T-cell (primary cell): ENCODE measurements around the gene HIP1. TPM values are rescaled to one million over a fixed set of nuclear protein-coding genes. Genes with fewer than 3 reads are reported as not detected.
"Not testable (repeated sequence)": the region's sequence is repeated elsewhere in the genome, so short reads cannot be mapped to it uniquely, and the experiment has no call there.

Source experiments
- ATAC-seq, 4 experiments: fragments of 200-7000 bp in 3 of 4; fragments of 150-1000 bp in 1 of 4; cut with Tn5 transposase; replicated peaks in 1 of 4; 1 replicate in 3 of 4; 2 replicates in 1 of 4; pipeline ENCODE4 v1.10.0; 2021; ENCODE audit warnings: moderate library complexity in 3 of 4, mild to moderate bottlenecking in 2 of 4, moderate number of reproducible peaks in 1 of 4
- CTCF ChIA-PET, 2 donors: fragments of 300-600 bp; sonication (Branson Sonifier 250); formaldehyde crosslinking; loops; one replicate each; lab custom pipeline; 2022; ENCODE audit warnings: antibody characterized with exemption in 2 of 2; lab: Charles Lee
- POLR2A ChIA-PET, 2 donors: fragments of 300-600 bp; sonication (Branson Sonifier 250); formaldehyde crosslinking; loops; one replicate each; lab custom pipeline; 2022; ENCODE audit warnings: antibody characterized with exemption in 2 of 2; lab: Charles Lee
- DNase-seq, 35 experiments: peaks; one replicate each; pipeline versions ENCODE4 v3.0.0 to v3.0.0-alpha.2; 2013 to 2023
- H3K27ac ChIP-seq: one replicate; pipeline ENCODE4 v1.5.1; 2013; ENCODE audit warnings: low read length
- H3K27me3 ChIP-seq, 2 experiments: replicated peaks in 1 of 2; 1 replicate in 1 of 2; 2 replicates in 1 of 2; pipeline versions ENCODE4 v1.6.1 to v1.7.0; 2013; ENCODE audit warnings: low read length in 1 of 2, mixed read lengths in 1 of 2; ENCODE audit not compliant: control insufficient read depth in 2 of 2, insufficient read depth in 2 of 2; ENCODE audit errors: extremely low read depth in 1 of 2
- H3K36me3 ChIP-seq, 2 donors: 1 replicate in 1 of 2; 2 replicates in 1 of 2; pipeline versions ENCODE4 v1.6.1 to v1.7.0; 2013; ENCODE audit warnings: low read length in 1 of 2; ENCODE audit not compliant: control insufficient read depth in 2 of 2, insufficient read depth in 1 of 2; ENCODE audit errors: extremely low read depth in 1 of 2
- H3K4me1 ChIP-seq, 2 experiments: 1 replicate in 1 of 2; 2 replicates in 1 of 2; pipeline versions ENCODE4 v1.6.1 to v1.7.0; 2013; ENCODE audit warnings: low read length in 2 of 2, mixed read lengths in 1 of 2; ENCODE audit not compliant: insufficient read depth in 2 of 2, control insufficient read depth in 1 of 2; ENCODE audit errors: extremely low read depth in 1 of 2
- H3K4me3 ChIP-seq, 2 donors: 1 replicate in 1 of 2; 2 replicates in 1 of 2; pipeline versions ENCODE4 v1.5.1 to v1.7.0; 2013; ENCODE audit warnings: mild to moderate bottlenecking in 2 of 2, low read length in 1 of 2, moderate library complexity in 1 of 2; ENCODE audit not compliant: control insufficient read depth in 1 of 2; ENCODE audit errors: extremely low read depth in 1 of 2
- H3K9me3 ChIP-seq: 2 replicates; pipeline ENCODE4 v1.7.0; 2013
- H3K27ac Mint-ChIP-seq, 2 donors: one replicate each; pipeline ENCODE4 v1.8.0; 2020 to 2021; ENCODE audit warnings: mild to moderate bottlenecking in 2 of 2, mixed read lengths in 2 of 2
- H3K27me3 Mint-ChIP-seq, 2 donors: one replicate each; pipeline ENCODE4 v1.8.0; 2021 to 2022; ENCODE audit warnings: mixed read lengths in 2 of 2
- H3K36me3 Mint-ChIP-seq: one replicate; pipeline ENCODE4 v1.8.0; 2021; ENCODE audit warnings: mixed read lengths
- H3K4me1 Mint-ChIP-seq, 3 donors: one replicate each; pipeline ENCODE4 v1.8.0; 2020 to 2022; ENCODE audit warnings: mixed read lengths in 3 of 3, mild to moderate bottlenecking in 1 of 3
- H3K4me3 Mint-ChIP-seq, 3 donors: one replicate each; pipeline ENCODE4 v1.8.0; 2020 to 2022; ENCODE audit warnings: mild to moderate bottlenecking in 3 of 3, mixed read lengths in 3 of 3, moderate library complexity in 3 of 3
- H3K9me3 Mint-ChIP-seq, 3 donors: one replicate each; pipeline ENCODE4 v1.8.0; 2020 to 2022; ENCODE audit warnings: mixed read lengths in 3 of 3
- WGBS: methylation state at CpG from one replicate; pipeline ENCODE4 v1.1.5; 2013; ENCODE audit warnings: missing lambda C conversion rate; ENCODE audit not compliant: insufficient coverage; 5-methylcytosine and 5-hydroxymethylcytosine counted together
- total RNA-seq, 35 experiments: library from RNA in 6 of 35; stranded (reverse) in 6 of 35; fragments of 120-200 nt in 1 of 35; gene quantifications; one replicate each; pipeline versions ENCODE4 v1.2.1 to v1.2.4 and lab custom pipeline; 2013 to 2026

HIP1 gene
- total RNA-seq, 5 donors from 2014 or later (not counting 1 experiment from before 2014, with no cell fraction given), result 3.2 to 8.4 (median 3.6) TPM

- Mint-ChIP-seq H3K4me3 (peak overlapping the region; percentile 50 to 84 (median 72)), H3K4me1 (peaks cover 7 to 19% (median 10%) of the 10 kb centered on the region in 3 donors), H3K27me3 (no peaks in the 10 kb centered on the region), H3K36me3 (no peaks in the 10 kb centered on the region), H3K27ac (no peak overlapping the region), H3K9me3 (no peaks in the 10 kb centered on the region)
- Histone ChIP-seq H3K36me3 (no peaks in the 10 kb centered on the region), H3K27ac (no peak overlapping the region), H3K27me3 (peaks cover 2 to 17% of the 10 kb centered on the region in 2 experiments), H3K4me3 (peak overlapping the region in 1 of 2 donors; percentile 15), H3K4me1 (peaks cover 4 to 19% of the 10 kb centered on the region in 2 experiments), H3K9me3 (no peaks in the 10 kb centered on the region)
- ChIA-PET POLR2A (interaction anchor here in 1 of 2 donors (0.7 kb wide), 1 partner anchor 114 kb away, joined by 4 read pairs; no protein-coding TSS in a partner anchor), CTCF (no interaction called here)
- DNase-seq, result peak in 2 of 35 experiments; percentile 5
- peak in 2 of 4 experiments; percentile 5 to 11 for ATAC-seq
- 12% methylated on average over 23 of the region's 35 CpGs for WGBS
Measured at GRCh38 chr7:75638594-75639070, 100.1 kb downstream of the HIP1 start.

GRCh38 chr7:75637854-75638593, 100.7 kb downstream of the HIP1 start:
- Mint-ChIP-seq H3K9me3 (no peaks in the 10 kb centered on the region), H3K27ac (no peak overlapping the region), H3K27me3 (no peaks in the 10 kb centered on the region), H3K4me1 (peaks cover 7 to 19% (median 10%) of the 10 kb centered on the region in 3 donors), H3K4me3 (peak overlapping the region; percentile 50 to 84 (median 72)), H3K36me3 (no peaks in the 10 kb centered on the region)
- Histone ChIP-seq H3K9me3 (no peaks in the 10 kb centered on the region), H3K36me3 (no peaks in the 10 kb centered on the region), H3K4me3 (no peak overlapping the region), H3K4me1 (peaks cover 4 to 19% of the 10 kb centered on the region in 2 experiments), H3K27ac (no peak overlapping the region), H3K27me3 (peaks cover 2 to 17% of the 10 kb centered on the region in 2 experiments)
- no peak for DNase-seq
- ATAC-seq, result peak in 1 of 4 experiments; percentile 16
- ChIA-PET POLR2A (no interaction called here), CTCF (interaction anchor here in 1 of 2 donors (0.6 kb wide), 1 partner anchor 991 kb away, joined by 4 read pairs; no protein-coding TSS in a partner anchor)
- 75% methylated on average over 5 of the region's 14 CpGs for WGBS

GRCh38 chr7:75635036-75635435, 103.7 kb downstream of the HIP1 start:
- H3K27me3 ChIP-seq, result peaks cover under 1 to 10% of the 10 kb centered on the region in 2 experiments
- DNase-seq, result no peak
- Mint-ChIP-seq H3K27ac (no peak overlapping the region), H3K27me3 (no peaks in the 10 kb centered on the region), H3K4me1 (peaks cover 6 to 15% (median 9%) of the 10 kb centered on the region in 3 donors), H3K9me3 (no peaks in the 10 kb centered on the region), H3K36me3 (no peaks in the 10 kb centered on the region), H3K4me3 (no peak overlapping the region)
- WGBS, result 92% methylated on average over 3 of the region's 5 CpGs
- H3K4me3 ChIP-seq, result no peak overlapping the region
- no peaks in the 10 kb centered on the region for H3K36me3 ChIP-seq
- H3K4me1 ChIP-seq, result peaks cover 4 to 14% of the 10 kb centered on the region in 2 experiments
- no peaks in the 10 kb centered on the region for H3K9me3 ChIP-seq
- ChIA-PET CTCF (interaction anchor here in 1 of 2 donors (0.7 kb wide), 1 partner anchor 684 kb away, joined by 5 read pairs; no protein-coding TSS in a partner anchor), POLR2A (no interaction called here)
- no peak for ATAC-seq
- H3K27ac ChIP-seq, result no peak overlapping the region

- H3K27ac Mint-ChIP-seq, H3K36me3 ChIP-seq, H3K9me3 Mint-ChIP-seq, POLR2A ChIA-PET, H3K4me3 ChIP-seq, CTCF ChIA-PET, H3K4me1 Mint-ChIP-seq, ATAC-seq, H3K9me3 ChIP-seq, H3K27me3 Mint-ChIP-seq, H3K36me3 Mint-ChIP-seq, H3K27ac ChIP-seq, H3K4me3 Mint-ChIP-seq, H3K27me3 ChIP-seq, H3K4me1 ChIP-seq, DNase-seq: not testable (repeated sequence)
- 94% methylated on average over 4 of the region's 6 CpGs for WGBS
Measured at GRCh38 chr7:75632587-75632986, 106.2 kb downstream of the HIP1 start.

- H3K4me1 Mint-ChIP-seq, result no peaks in the 10 kb centered on the region
- Histone ChIP-seq H3K4me3 (no peak overlapping the region), H3K27me3 (no peaks in the 10 kb centered on the region), H3K27ac (no peak overlapping the region), H3K4me1 (no peaks in the 10 kb centered on the region), H3K36me3 (no peaks in the 10 kb centered on the region), H3K9me3 (no peaks in the 10 kb centered on the region)
- peaks cover 4 to 10% (median 6%) of the 10 kb centered on the region in 3 donors for H3K9me3 Mint-ChIP-seq
- peaks cover 11% of the 10 kb centered on the region for H3K36me3 Mint-ChIP-seq
- DNase-seq, result no peak
- ChIA-PET POLR2A (no interaction called here), CTCF (no interaction called here)
- H3K4me3 Mint-ChIP-seq, result no peak overlapping the region
- no peak for ATAC-seq
- 62% methylated on average over 9 of the region's 9 CpGs for WGBS
- H3K27ac Mint-ChIP-seq, result no peak overlapping the region
- H3K27me3 Mint-ChIP-seq, result no peaks in the 10 kb centered on the region
Measured at GRCh38 chr7:75631711-75632110, 107.0 kb downstream of the HIP1 start.

- Mint-ChIP-seq H3K4me1 (no peaks in the 10 kb centered on the region), H3K27ac (no peak overlapping the region), H3K9me3 (peaks cover 4 to 16% (median 6%) of the 10 kb centered on the region in 3 donors), H3K27me3 (no peaks in the 10 kb centered on the region), H3K4me3 (no peak overlapping the region), H3K36me3 (peaks cover 11% of the 10 kb centered on the region)
- 95% methylated on average over 3 of the region's 3 CpGs for WGBS
- no peaks in the 10 kb centered on the region for H3K9me3 ChIP-seq
- CTCF ChIA-PET, result no interaction called here
- no peak overlapping the region for H3K27ac ChIP-seq
- no peak for ATAC-seq
- POLR2A ChIA-PET, result no interaction called here
- no peaks in the 10 kb centered on the region for H3K27me3 ChIP-seq
- no peaks in the 10 kb centered on the region for H3K4me1 ChIP-seq
- no peak overlapping the region for H3K4me3 ChIP-seq
- DNase-seq, result no peak
- no peaks in the 10 kb centered on the region for H3K36me3 ChIP-seq
Measured at GRCh38 chr7:75630549-75630948, 108.2 kb downstream of the HIP1 start.
